ENCODE results near the gene CHADL. TPM values are rescaled to one million over a fixed set of nuclear protein-coding genes. Genes with fewer than 3 reads are reported as not detected.
"Not testable (repeated sequence)": the region's sequence is repeated elsewhere in the genome, so short reads cannot be mapped to it uniquely, and the experiment has no call there.

The CHADL gene
- total RNA-seq, 1 donor from 2014 or later: 0.43 TPM

GRCh38 chr22:41184679-41185078, 56.1 kb downstream of the CHADL start:
- H3K27me3 Mint-ChIP-seq (ENCODE audit: unreplicated experiment): no peaks in the 10 kb centered on the region
- H3K36me3 Mint-ChIP-seq (ENCODE audit: unreplicated experiment): peaks cover 11% of the 10 kb centered on the region
- no peak overlapping the region for H3K27ac Mint-ChIP-seq (ENCODE audit: unreplicated experiment)
- no peak overlapping the region for H3K4me3 Mint-ChIP-seq (ENCODE audit: unreplicated experiment)
- H3K4me1 Mint-ChIP-seq (ENCODE audit: unreplicated experiment): peaks cover 12% of the 10 kb centered on the region
- no peak for DNase-seq (ENCODE audit: extremely low spot score, unreplicated experiment)
- TF ChIP-seq, protein P1, sequence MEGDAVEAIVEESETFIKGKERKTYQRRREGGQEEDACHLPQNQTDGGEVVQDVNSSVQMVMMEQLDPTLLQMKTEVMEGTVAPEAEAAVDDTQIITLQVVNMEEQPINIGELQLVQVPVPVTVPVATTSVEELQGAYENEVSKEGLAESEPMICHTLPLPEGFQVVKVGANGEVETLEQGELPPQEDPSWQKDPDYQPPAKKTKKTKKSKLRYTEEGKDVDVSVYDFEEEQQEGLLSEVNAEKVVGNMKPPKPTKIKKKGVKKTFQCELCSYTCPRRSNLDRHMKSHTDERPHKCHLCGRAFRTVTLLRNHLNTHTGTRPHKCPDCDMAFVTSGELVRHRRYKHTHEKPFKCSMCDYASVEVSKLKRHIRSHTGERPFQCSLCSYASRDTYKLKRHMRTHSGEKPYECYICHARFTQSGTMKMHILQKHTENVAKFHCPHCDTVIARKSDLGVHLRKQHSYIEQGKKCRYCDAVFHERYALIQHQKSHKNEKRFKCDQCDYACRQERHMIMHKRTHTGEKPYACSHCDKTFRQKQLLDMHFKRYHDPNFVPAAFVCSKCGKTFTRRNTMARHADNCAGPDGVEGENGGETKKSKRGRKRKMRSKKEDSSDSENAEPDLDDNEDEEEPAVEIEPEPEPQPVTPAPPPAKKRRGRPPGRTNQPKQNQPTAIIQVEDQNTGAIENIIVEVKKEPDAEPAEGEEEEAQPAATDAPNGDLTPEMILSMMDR (IDR thresholded peaks at IDR 0.05): no peak
- no peaks in the 10 kb centered on the region for H3K9me3 Mint-ChIP-seq (ENCODE audit: unreplicated experiment)

- peak overlapping the region; percentile 50 for H3K27ac Mint-ChIP-seq (ENCODE audit: unreplicated experiment)
- TF ChIP-seq, protein P1 (IDR thresholded peaks at IDR 0.05): no peak
- no peak overlapping the region for H3K4me3 Mint-ChIP-seq (ENCODE audit: unreplicated experiment)
- H3K4me1 Mint-ChIP-seq (ENCODE audit: unreplicated experiment): peaks cover 12% of the 10 kb centered on the region
- no peaks in the 10 kb centered on the region for H3K27me3 Mint-ChIP-seq (ENCODE audit: unreplicated experiment)
- no peaks in the 10 kb centered on the region for H3K9me3 Mint-ChIP-seq (ENCODE audit: unreplicated experiment)
- peak; percentile 42 for DNase-seq (ENCODE audit: extremely low spot score, unreplicated experiment)
- H3K36me3 Mint-ChIP-seq (ENCODE audit: unreplicated experiment): peaks cover 26% of the 10 kb centered on the region
Observed at GRCh38 chr22:41181349-41182241, 59.1 kb downstream of the CHADL start.

GRCh38 chr22:41180926-41181325, 59.8 kb downstream of the CHADL start:
- TF ChIP-seq, protein P1 (IDR thresholded peaks at IDR 0.05): no peak
- H3K27me3 Mint-ChIP-seq (ENCODE audit: unreplicated experiment): no peaks in the 10 kb centered on the region
- H3K9me3 Mint-ChIP-seq (ENCODE audit: unreplicated experiment): no peaks in the 10 kb centered on the region
- peaks cover 12% of the 10 kb centered on the region for H3K4me1 Mint-ChIP-seq (ENCODE audit: unreplicated experiment)
- H3K36me3 Mint-ChIP-seq (ENCODE audit: unreplicated experiment): peaks cover 31% of the 10 kb centered on the region
- H3K27ac Mint-ChIP-seq (ENCODE audit: unreplicated experiment): no peak overlapping the region
- peak; percentile 13 for DNase-seq (ENCODE audit: extremely low spot score, unreplicated experiment)
- no peak overlapping the region for H3K4me3 Mint-ChIP-seq (ENCODE audit: unreplicated experiment)

GRCh38 chr22:41180362-41180761, 60.4 kb downstream of the CHADL start:
- H3K4me1 Mint-ChIP-seq (ENCODE audit: unreplicated experiment): peaks cover 12% of the 10 kb centered on the region
- H3K4me3 Mint-ChIP-seq (ENCODE audit: unreplicated experiment); H3K9me3 Mint-ChIP-seq (ENCODE audit: unreplicated experiment); H3K27ac Mint-ChIP-seq (ENCODE audit: unreplicated experiment); H3K27me3 Mint-ChIP-seq (ENCODE audit: unreplicated experiment): not testable (repeated sequence)
- DNase-seq (ENCODE audit: extremely low spot score, unreplicated experiment): peak; percentile 38
- H3K36me3 Mint-ChIP-seq (ENCODE audit: unreplicated experiment): peaks cover 34% of the 10 kb centered on the region

Small RNA genes lying within 50 kb of the gene (microRNA-seq; reads per million reads assigned to microRNA genes)
- gene MIR6889 (ENCODE audit: unreplicated experiment): not detected

Other genes starting within 250 kb of the CHADL start
- 74.8 and 83.4 TPM in 2 replicates for gene EP300, start 148.3 kb downstream of the CHADL start, total RNA-seq
- 25.9 and 26.4 TPM in 2 replicates for gene L3MBTL2, start 35.6 kb downstream of the CHADL start, total RNA-seq
- gene RANGAP1, start 45.3 kb upstream of the CHADL start, total RNA-seq: 49.0 and 49.7 TPM in 2 replicates
- gene ZC3H7B, start 60.6 kb upstream of the CHADL start, total RNA-seq: 82.8 and 85.0 TPM in 2 replicates
- gene TEF, start 141.0 kb upstream of the CHADL start, total RNA-seq: 5.7 and 6.8 TPM in 2 replicates
- 44.5 and 45.9 TPM in 2 replicates for gene TOB2, start 205.9 kb upstream of the CHADL start, total RNA-seq
- 29.0 and 30.9 TPM in 2 replicates for gene PHF5A, start 227.8 kb upstream of the CHADL start, total RNA-seq
- 71.8 and 77.3 TPM in 2 replicates for gene ACO2, start 228.2 kb upstream of the CHADL start, total RNA-seq